Retinal pigment epithelial cell (primary cell): ENCODE measurements around the gene C2CD4B.

Experiments
- DNase-seq: peaks from one replicate; pipeline ENCODE4 v3.0.0-alpha.2; 2010; ENCODE audit warnings: low read depth
- H3K4me3 ChIP-seq: 2 replicates; pipeline ENCODE4 v1.5.1; 2011; ENCODE audit warnings: mild to moderate bottlenecking, low read length, control low read depth, moderate library complexity
- TF ChIP-seq, protein P1 (sequence below): conservative IDR thresholded peaks from 2 replicates; pipeline ENCODE4 v1.5.1; 2011; ENCODE audit warnings: low read depth, low read length, control low read depth, inconsistent platforms

The C2CD4B gene

GRCh38 chr15:62190675-62191074 is 25.6 kb upstream of the C2CD4B start:
- H3K4me3 ChIP-seq: no peak overlapping the region
- TF ChIP-seq, protein P1, sequence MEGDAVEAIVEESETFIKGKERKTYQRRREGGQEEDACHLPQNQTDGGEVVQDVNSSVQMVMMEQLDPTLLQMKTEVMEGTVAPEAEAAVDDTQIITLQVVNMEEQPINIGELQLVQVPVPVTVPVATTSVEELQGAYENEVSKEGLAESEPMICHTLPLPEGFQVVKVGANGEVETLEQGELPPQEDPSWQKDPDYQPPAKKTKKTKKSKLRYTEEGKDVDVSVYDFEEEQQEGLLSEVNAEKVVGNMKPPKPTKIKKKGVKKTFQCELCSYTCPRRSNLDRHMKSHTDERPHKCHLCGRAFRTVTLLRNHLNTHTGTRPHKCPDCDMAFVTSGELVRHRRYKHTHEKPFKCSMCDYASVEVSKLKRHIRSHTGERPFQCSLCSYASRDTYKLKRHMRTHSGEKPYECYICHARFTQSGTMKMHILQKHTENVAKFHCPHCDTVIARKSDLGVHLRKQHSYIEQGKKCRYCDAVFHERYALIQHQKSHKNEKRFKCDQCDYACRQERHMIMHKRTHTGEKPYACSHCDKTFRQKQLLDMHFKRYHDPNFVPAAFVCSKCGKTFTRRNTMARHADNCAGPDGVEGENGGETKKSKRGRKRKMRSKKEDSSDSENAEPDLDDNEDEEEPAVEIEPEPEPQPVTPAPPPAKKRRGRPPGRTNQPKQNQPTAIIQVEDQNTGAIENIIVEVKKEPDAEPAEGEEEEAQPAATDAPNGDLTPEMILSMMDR: no peak
- DNase-seq: no peak

- TF ChIP-seq, protein P1: no peak
- no peak overlapping the region for H3K4me3 ChIP-seq
- no peak for DNase-seq
Observed at GRCh38 chr15:62190274-62190673, 25.2 kb upstream of the C2CD4B start.

DNA sequence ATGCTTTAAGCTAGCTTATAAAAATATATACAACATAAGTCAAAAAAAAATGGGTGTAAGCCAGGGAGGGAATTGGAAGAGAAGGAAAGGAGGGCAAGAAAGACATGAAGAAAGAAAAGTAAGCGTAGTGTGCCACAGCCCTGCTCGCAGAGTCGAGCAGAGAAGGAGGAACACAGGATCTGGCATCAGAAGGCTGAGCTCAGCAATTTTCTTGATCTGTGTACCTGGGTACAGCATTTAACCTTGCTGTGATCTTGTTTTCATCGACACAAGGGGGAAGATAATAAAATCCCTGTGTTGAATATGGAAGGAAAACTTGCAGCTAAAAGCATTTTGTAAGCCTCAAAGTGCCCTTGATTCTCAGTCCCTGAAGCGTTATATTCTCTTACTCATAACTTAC is 23.7 kb upstream of the C2CD4B start:
- DNase-seq: no peak
- no peak overlapping the region for H3K4me3 ChIP-seq
- TF ChIP-seq, protein P1: no peak

- TF ChIP-seq, protein P1: no peak
- DNase-seq: no peak
- H3K4me3 ChIP-seq: no peak overlapping the region
Observed at GRCh38 chr15:62187910-62188309, 22.8 kb upstream of the C2CD4B start.

DNA sequence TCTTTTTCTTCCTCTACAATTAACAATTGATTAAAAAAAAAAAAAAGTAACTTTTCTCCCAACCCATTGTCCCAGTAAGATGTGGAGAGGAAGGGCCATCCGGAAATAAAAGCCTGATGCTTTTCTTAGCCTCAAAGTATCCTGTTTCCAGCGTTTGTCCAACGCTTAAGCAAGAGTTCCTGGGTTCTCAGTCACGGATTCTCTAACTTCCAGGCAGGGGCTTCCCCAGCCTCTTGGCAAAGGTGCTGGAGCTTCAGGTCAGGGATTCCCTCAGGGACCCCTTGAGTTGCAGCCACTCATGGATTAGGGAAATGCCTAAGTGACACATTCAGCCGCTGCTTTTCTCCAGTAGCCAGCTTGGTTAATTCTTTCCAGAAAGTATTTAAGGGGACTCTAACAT is 22.3 kb upstream of the C2CD4B start:
- no peak overlapping the region for H3K4me3 ChIP-seq
- DNase-seq: no peak
- TF ChIP-seq, protein P1: no peak

GRCh38 chr15:62186578-62186977 is 21.5 kb upstream of the C2CD4B start:
- TF ChIP-seq, protein P1: no peak
- H3K4me3 ChIP-seq: no peak overlapping the region
- no peak for DNase-seq

- no peak for DNase-seq
- TF ChIP-seq, protein P1: no peak
- no peak overlapping the region for H3K4me3 ChIP-seq
Observed at GRCh38 chr15:62183130-62183529, 18.0 kb upstream of the C2CD4B start.
